GM18861 (cell line): ENCODE measurements around the gene KCNJ15.
"Not testable (repeated sequence)": the region's sequence is repeated elsewhere in the genome, so short reads cannot be mapped to it uniquely, and the experiment has no call there.

Experiments used
- ATAC-seq: cut with Tn5 transposase; IDR thresholded peaks from one replicate; pipeline ENCODE4 v1.9.1; 2021; ENCODE audit not compliant: unreplicated experiment

Gene KCNJ15

GRCh38 chr21:38256599-38257302, at the start of gene KCNJ15:
Gene KCNJ15, plus strand, starts transcription at chr21:38256991. Its CDS starts 42,271 bp downstream, at chr21:38299262.
- ATAC-seq: no peak

- no peak for ATAC-seq
Measured at GRCh38 chr21:38208118-38208517, 48.7 kb upstream of the KCNJ15 start.

GRCh38 chr21:38211321-38211720, 45.5 kb upstream of the KCNJ15 start:
- ATAC-seq: no peak

GRCh38 chr21:38212706-38213105, 44.1 kb upstream of the KCNJ15 start:
- no peak for ATAC-seq

- no peak for ATAC-seq
Measured at GRCh38 chr21:38219049-38219628, 37.7 kb upstream of the KCNJ15 start.

- no peak for ATAC-seq
Measured at GRCh38 chr21:38220270-38220737, 36.5 kb upstream of the KCNJ15 start.

GRCh38 chr21:38221594-38221993, 35.2 kb upstream of the KCNJ15 start:
- ATAC-seq: peak; percentile 72

- ATAC-seq: no peak
Measured at GRCh38 chr21:38223893-38224540, 32.8 kb upstream of the KCNJ15 start.

- ATAC-seq: no peak
Measured at GRCh38 chr21:38227401-38227800, 29.4 kb upstream of the KCNJ15 start.

- no peak for ATAC-seq
Measured at GRCh38 chr21:38228115-38228514, 28.7 kb upstream of the KCNJ15 start.

- ATAC-seq: no peak
Measured at GRCh38 chr21:38228537-38228936, 28.3 kb upstream of the KCNJ15 start.

- no peak for ATAC-seq
Measured at GRCh38 chr21:38229260-38229877, 27.4 kb upstream of the KCNJ15 start.

GRCh38 chr21:38234395-38235142, 22.2 kb upstream of the KCNJ15 start:
- ATAC-seq: no peak

GRCh38 chr21:38235251-38235650, 21.5 kb upstream of the KCNJ15 start:
- ATAC-seq: not testable (repeated sequence)

- no peak for ATAC-seq
Measured at GRCh38 chr21:38236232-38236631, 20.6 kb upstream of the KCNJ15 start.

GRCh38 chr21:38239672-38240071, 17.1 kb upstream of the KCNJ15 start:
- ATAC-seq: no peak

GRCh38 chr21:38240129-38240528, 16.7 kb upstream of the KCNJ15 start:
- ATAC-seq: no peak

GRCh38 chr21:38241029-38241740, 15.6 kb upstream of the KCNJ15 start:
- ATAC-seq: no peak

- ATAC-seq: no peak
Measured at GRCh38 chr21:38242061-38242460, 14.7 kb upstream of the KCNJ15 start.

- no peak for ATAC-seq
Measured at GRCh38 chr21:38243732-38244406, 12.9 kb upstream of the KCNJ15 start.
